Trophoblast cell (in vitro differentiated cells and primary cell): Measurements from ENCODE around the gene CYB5RL.

Source experiments
- DNase-seq, 2 donors: peaks; one replicate each; pipeline ENCODE4 v3.0.0-alpha.2; 2016
- H2AFZ ChIP-seq: 2 replicates; pipeline ENCODE4 v1.6.1; 2013; ENCODE audit warnings: low read length, moderate library complexity, mild to moderate bottlenecking; ENCODE audit not compliant: insufficient read depth, poor library complexity
- H2AK5ac ChIP-seq: 2 replicates; pipeline ENCODE4 v1.6.1; 2013; ENCODE audit warnings: mild to moderate bottlenecking, low read length
- H2BK120ac ChIP-seq: 2 replicates; pipeline ENCODE4 v1.6.1; 2013; ENCODE audit warnings: low read length, mild to moderate bottlenecking, moderate library complexity; ENCODE audit not compliant: insufficient read depth, poor library complexity
- H2BK12ac ChIP-seq: 2 replicates; pipeline ENCODE4 v1.6.1; 2013; ENCODE audit warnings: mild to moderate bottlenecking, low read length, moderate library complexity
- H2BK5ac ChIP-seq: 2 replicates; pipeline ENCODE4 v1.6.1; 2013; ENCODE audit warnings: low read length, low read depth, moderate library complexity, mild to moderate bottlenecking; ENCODE audit not compliant: poor library complexity
- H3K14ac ChIP-seq: 2 replicates; pipeline ENCODE4 v1.6.1; 2013; ENCODE audit warnings: mild to moderate bottlenecking, low read length
- H3K18ac ChIP-seq: 2 replicates; pipeline ENCODE4 v1.6.1; 2013; ENCODE audit warnings: mild to moderate bottlenecking, low read length
- H3K23ac ChIP-seq: 2 replicates; pipeline ENCODE4 v1.6.1; 2013; ENCODE audit warnings: low read length
- H3K27ac ChIP-seq: 2 replicates; pipeline ENCODE4 v1.5.1; 2013; ENCODE audit warnings: low read depth, mild to moderate bottlenecking, inconsistent platforms, low read length, moderate library complexity
- H3K27me3 ChIP-seq: 2 replicates; pipeline ENCODE4 v1.6.1; 2013; ENCODE audit warnings: inconsistent platforms, mild to moderate bottlenecking, low read length, moderate library complexity; ENCODE audit not compliant: insufficient read depth
- H3K36me3 ChIP-seq, 2 experiments: 1 replicate in 1 of 2; 2 replicates in 1 of 2; pipeline ENCODE4 v1.6.1; 2013; ENCODE audit warnings: low read length in 2 of 2, mild to moderate bottlenecking in 2 of 2, moderate library complexity in 1 of 2; ENCODE audit not compliant: insufficient read depth in 2 of 2, control insufficient read depth in 1 of 2
- H3K4ac ChIP-seq: 2 replicates; pipeline ENCODE4 v1.6.1; 2013; ENCODE audit warnings: low read depth, mild to moderate bottlenecking, low read length, moderate library complexity
- H3K4me1 ChIP-seq, 2 experiments: 1 replicate in 1 of 2; 2 replicates in 1 of 2; pipeline ENCODE4 v1.6.1; 2013; ENCODE audit warnings: low read length in 2 of 2, mild to moderate bottlenecking in 2 of 2, moderate library complexity in 1 of 2; ENCODE audit not compliant: insufficient read depth in 2 of 2, control insufficient read depth in 1 of 2
- H3K4me2 ChIP-seq: 2 replicates; pipeline ENCODE4 v1.6.1; 2013; ENCODE audit warnings: inconsistent platforms, mild to moderate bottlenecking, low read length, moderate library complexity
- H3K4me3 ChIP-seq: 2 replicates; pipeline ENCODE4 v1.5.1; 2013; ENCODE audit warnings: mild to moderate bottlenecking, low read depth, low read length, inconsistent platforms
- H3K79me1 ChIP-seq: one replicate; pipeline ENCODE4 v1.6.1; 2013; ENCODE audit warnings: low read length
- H3K79me2 ChIP-seq: 2 replicates; pipeline ENCODE4 v1.6.1; 2013; ENCODE audit warnings: low read length, mild to moderate bottlenecking; ENCODE audit not compliant: control insufficient read depth, insufficient read depth, poor library complexity
- H3K9ac ChIP-seq: 2 replicates; pipeline ENCODE4 v1.6.1; 2013; ENCODE audit warnings: mild to moderate bottlenecking, low read length
- H3K9me3 ChIP-seq: 2 replicates; pipeline ENCODE4 v1.6.1; 2013; ENCODE audit warnings: low read depth, mild to moderate bottlenecking, control low read depth, inconsistent platforms, low read length; ENCODE audit not compliant: insufficient read depth
- H4K12ac ChIP-seq: 2 replicates; pipeline ENCODE4 v1.6.1; 2013; ENCODE audit warnings: low read depth, mild to moderate bottlenecking, low read length, moderate library complexity
- H4K8ac ChIP-seq: 2 replicates; pipeline ENCODE4 v1.6.1; 2013; ENCODE audit warnings: low read depth, mild to moderate bottlenecking, low read length, moderate library complexity
- H4K91ac ChIP-seq: one replicate; pipeline ENCODE4 v1.6.1; 2013; ENCODE audit warnings: low read depth, mild to moderate bottlenecking, low read length, moderate library complexity
- WGBS: extraction: QIAGEN DNeasy Blood & Tissue Kit; methylation state at CpG from one replicate; pipeline ENCODE4 v1.1.7; 2013; ENCODE audit warnings: missing lambda C conversion rate; ENCODE audit not compliant: insufficient read length, insufficient coverage; ENCODE audit errors: extremely low coverage; 5-methylcytosine and 5-hydroxymethylcytosine counted together

CYB5RL gene

DNA sequence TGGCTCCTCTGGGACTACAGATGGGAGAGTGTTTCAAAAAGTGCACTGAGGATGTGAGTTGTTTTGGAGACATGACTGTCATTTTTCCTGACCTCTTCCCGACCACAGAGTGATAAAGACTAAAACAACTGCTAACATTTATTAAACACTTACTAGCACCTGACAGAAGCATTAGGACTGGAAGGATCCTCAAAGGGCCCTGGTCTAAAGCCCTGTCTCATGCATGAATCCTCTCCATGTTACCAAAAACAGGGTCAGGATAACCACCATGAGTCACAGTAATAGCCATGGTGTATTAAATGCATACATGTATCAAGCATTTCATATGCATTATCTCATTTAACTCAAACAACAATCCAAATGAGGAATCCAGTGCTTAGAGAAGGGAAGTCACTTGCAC lies 11.5 kb downstream of the CYB5RL start:
- Histone ChIP-seq H2BK5ac (no peak overlapping the region), H3K4me1 (no peaks in the 10 kb centered on the region)

DNA sequence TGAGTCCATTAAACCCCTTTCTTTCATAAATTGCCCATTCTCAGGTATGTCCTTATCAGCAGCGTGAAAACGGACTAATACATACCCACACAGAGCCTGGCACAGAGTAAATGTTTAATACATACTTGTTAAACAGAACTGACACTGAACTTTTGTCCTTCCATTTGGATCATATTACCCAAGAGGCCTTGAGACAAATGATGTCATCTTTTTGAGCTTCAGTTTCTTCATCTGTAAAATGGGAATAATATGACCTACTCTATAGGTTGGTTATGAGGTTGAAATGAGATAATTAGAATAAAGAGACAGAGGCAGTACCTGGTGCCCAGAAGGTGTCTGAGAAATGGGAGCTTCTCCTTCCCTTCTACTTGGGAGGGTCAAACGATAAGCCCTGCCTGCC lies 13.8 kb downstream of the CYB5RL start:
- Histone ChIP-seq H3K4ac (no peak overlapping the region), H3K79me1 (no peaks in the 10 kb centered on the region), H3K36me3 (no peaks in the 10 kb centered on the region), H2BK120ac (no peak overlapping the region), H3K4me3 (no peak overlapping the region), H3K14ac (no peak overlapping the region), H3K23ac (no peak overlapping the region), H2AFZ (no peak overlapping the region), H3K79me2 (no peaks in the 10 kb centered on the region), H3K9me3 (peaks cover 3% of the 10 kb centered on the region), H3K9ac (no peak overlapping the region), H3K4me1 (no peaks in the 10 kb centered on the region), H2BK5ac (no peak overlapping the region), H4K12ac (no peak overlapping the region), H4K91ac (no peak overlapping the region), H3K27me3 (no peaks in the 10 kb centered on the region), H4K8ac (no peak overlapping the region), H2BK12ac (no peak overlapping the region), H3K27ac (no peak overlapping the region), H3K4me2 (no peak overlapping the region), H3K18ac (no peak overlapping the region), H2AK5ac (no peak overlapping the region)
- DNase-seq = no peak
- WGBS = no CpG with 5 or more reads among the region's 3 CpGs

More for the DNA sequence above, 11.5 kb downstream of the CYB5RL start:
- H3K79me2 ChIP-seq = no peaks in the 10 kb centered on the region
- H3K9ac ChIP-seq = no peak overlapping the region
- no peaks in the 10 kb centered on the region for H3K79me1 ChIP-seq
- no peak overlapping the region for H4K12ac ChIP-seq
- no peak overlapping the region for H2AFZ ChIP-seq
- H4K8ac ChIP-seq = no peak overlapping the region
- H3K14ac ChIP-seq = no peak overlapping the region
- no peak overlapping the region for H4K91ac ChIP-seq
- H3K4me3 ChIP-seq = no peak overlapping the region
- H3K4me2 ChIP-seq = no peak overlapping the region
- H2AK5ac ChIP-seq = no peak overlapping the region
- no peak overlapping the region for H3K23ac ChIP-seq
- H3K27ac ChIP-seq = no peak overlapping the region
- no peak for DNase-seq
- H2BK120ac ChIP-seq = no peak overlapping the region
- peaks cover 3% of the 10 kb centered on the region for H3K9me3 ChIP-seq
- no peaks in the 10 kb centered on the region for H3K36me3 ChIP-seq
- H3K18ac ChIP-seq = no peak overlapping the region
- H2BK12ac ChIP-seq = no peak overlapping the region
- H3K4ac ChIP-seq = no peak overlapping the region
- H3K27me3 ChIP-seq = no peaks in the 10 kb centered on the region
- WGBS = no CpG with 5 or more reads among the region's 1 CpG

DNA sequence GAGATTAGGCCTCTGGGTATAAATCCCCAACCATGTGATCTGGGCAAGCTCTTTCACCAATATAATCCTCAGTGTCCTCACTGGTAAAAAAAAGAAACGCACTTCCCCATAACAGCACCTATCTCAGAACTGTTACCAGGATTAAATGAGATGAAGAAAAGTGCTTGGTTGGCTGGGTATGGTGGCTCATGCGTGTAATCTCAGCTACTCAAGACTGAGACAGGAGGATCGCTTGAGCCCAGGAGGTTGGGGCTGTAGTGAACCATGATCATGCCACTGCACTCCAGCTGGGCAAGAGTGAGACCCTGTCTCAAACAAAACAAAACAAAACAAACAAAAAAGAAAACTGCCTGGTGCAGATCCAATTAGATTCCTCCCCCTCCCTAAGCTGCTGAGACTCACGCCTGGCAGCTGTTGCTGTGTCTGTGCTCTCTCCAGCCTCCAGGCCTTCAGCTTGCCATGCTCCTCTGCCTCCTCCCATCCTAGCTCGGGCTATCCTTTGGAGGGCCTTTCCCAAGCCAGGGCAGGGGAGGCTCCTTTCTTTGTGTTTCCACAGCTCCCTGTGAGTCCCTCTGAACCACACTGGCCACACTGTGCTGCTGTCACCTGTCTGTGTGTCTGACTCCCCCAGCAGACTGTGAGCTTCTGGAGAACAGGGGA lies 19.0 kb downstream of the CYB5RL start:
- no peak overlapping the region for H3K23ac ChIP-seq
- H4K91ac ChIP-seq = no peak overlapping the region
- H3K79me2 ChIP-seq = no peaks in the 10 kb centered on the region
- H3K4me1 ChIP-seq = no peaks in the 10 kb centered on the region
- H3K36me3 ChIP-seq = no peaks in the 10 kb centered on the region
- no peak overlapping the region for H3K9ac ChIP-seq
- H3K18ac ChIP-seq = no peak overlapping the region
- no peak overlapping the region for H3K4ac ChIP-seq
- no peak for DNase-seq
- no peaks in the 10 kb centered on the region for H3K27me3 ChIP-seq
- WGBS = no CpG with 5 or more reads among the region's 5 CpGs
- no peak overlapping the region for H3K27ac ChIP-seq
- no peak overlapping the region for H2AK5ac ChIP-seq
- peak overlapping the region; percentile 34 for H2BK12ac ChIP-seq
- H3K4me2 ChIP-seq = no peak overlapping the region
- no peak overlapping the region for H3K4me3 ChIP-seq
- H4K12ac ChIP-seq = no peak overlapping the region
- H2BK120ac ChIP-seq = no peak overlapping the region
- no peaks in the 10 kb centered on the region for H3K79me1 ChIP-seq
- no peak overlapping the region for H2AFZ ChIP-seq
- H2BK5ac ChIP-seq = no peak overlapping the region
- H4K8ac ChIP-seq = no peak overlapping the region
- peaks cover 3% of the 10 kb centered on the region for H3K9me3 ChIP-seq
- H3K14ac ChIP-seq = no peak overlapping the region

DNA sequence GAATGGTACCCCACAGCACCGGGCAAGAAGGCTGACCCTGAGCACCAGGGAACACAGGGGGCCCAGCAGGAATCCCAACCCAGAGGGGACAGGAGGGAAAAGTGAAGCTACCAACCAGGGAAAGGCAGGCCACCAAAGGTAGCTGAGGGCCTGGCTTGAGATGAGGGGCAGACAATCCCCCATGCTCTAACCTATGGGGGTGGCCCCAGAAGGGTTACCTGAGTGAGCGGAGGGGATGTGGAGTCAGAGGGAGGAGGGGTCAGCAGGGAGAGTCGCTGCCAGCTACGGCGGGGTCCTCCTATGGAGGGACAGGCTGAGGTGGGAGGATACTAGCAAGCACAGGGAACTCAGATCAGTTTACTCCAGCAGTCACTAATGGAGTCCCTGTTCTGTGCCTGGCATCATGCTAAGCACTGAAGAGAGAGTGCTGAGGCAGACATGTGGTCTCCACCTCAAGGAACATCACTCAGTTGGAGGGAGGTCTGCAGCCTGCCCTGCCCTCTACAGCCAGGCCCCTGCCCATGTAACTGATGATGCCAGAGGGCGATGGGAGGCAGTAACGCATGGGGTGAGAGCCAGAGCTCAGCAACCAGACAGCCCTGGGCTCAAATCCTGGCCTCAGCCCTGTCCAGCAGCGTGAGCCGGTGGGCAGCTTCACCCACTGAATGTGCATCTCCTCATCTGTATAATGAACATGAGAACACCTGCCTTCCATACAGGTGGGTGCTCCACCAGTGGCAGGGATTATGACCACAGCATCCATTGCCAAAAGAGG lies 21.3 kb downstream of the CYB5RL start:
- no peak overlapping the region for H3K23ac ChIP-seq
- H2BK5ac ChIP-seq = no peak overlapping the region
- H2AFZ ChIP-seq = no peak overlapping the region
- H3K9ac ChIP-seq = no peak overlapping the region
- H3K18ac ChIP-seq = no peak overlapping the region
- no peaks in the 10 kb centered on the region for H3K79me1 ChIP-seq
- no peaks in the 10 kb centered on the region for H3K79me2 ChIP-seq
- no peak overlapping the region for H2AK5ac ChIP-seq
- H3K9me3 ChIP-seq = no peaks in the 10 kb centered on the region
- H2BK12ac ChIP-seq = no peak overlapping the region
- H3K27me3 ChIP-seq = no peaks in the 10 kb centered on the region
- DNase-seq = no peak
- no peak overlapping the region for H4K8ac ChIP-seq
- no peak overlapping the region for H4K12ac ChIP-seq
- no peak overlapping the region for H4K91ac ChIP-seq
- no peak overlapping the region for H3K4me2 ChIP-seq
- no peak overlapping the region for H3K14ac ChIP-seq
- no peak overlapping the region for H3K4me3 ChIP-seq
- no peaks in the 10 kb centered on the region for H3K36me3 ChIP-seq
- no peak overlapping the region for H3K4ac ChIP-seq
- H3K4me1 ChIP-seq = no peaks in the 10 kb centered on the region
- no peak overlapping the region for H3K27ac ChIP-seq
- no peak overlapping the region for H2BK120ac ChIP-seq
- WGBS = no CpG with 5 or more reads among the region's 9 CpGs
